ENCODE measurements around the gene TP53I3. TPM values are rescaled to one million over a fixed set of nuclear protein-coding genes. Genes with fewer than 3 reads are reported as not detected.
A peak's percentile ranks its signal among the peaks of the same experiment; 100 is the strongest.

TP53I3 gene
- total and polyA plus RNA-seq, 5 experiments from 2014 or later, result 0.39 to 1.0 (median 0.44) TPM; not detected in 2

- ATAC-seq (no peak), DNase-seq (no peak)
- H3K9me3 Mint-ChIP-seq, result no peaks in the 10 kb centered on the region
- no peak overlapping the region for H3K27ac Mint-ChIP-seq
- H3K36me3 Mint-ChIP-seq, result peaks cover 0 to 20% (median 9%) of the 10 kb centered on the region in 3 donors
- peaks cover 0 to 3% (median 0%) of the 10 kb centered on the region in 5 donors for H3K27me3 Mint-ChIP-seq
- POLR2A ChIA-PET, result no interaction called here
- H3K4me1 Mint-ChIP-seq, result peaks cover 7 to 18% (median 16%) of the 10 kb centered on the region in 4 donors
- H3K4me3 Mint-ChIP-seq, result no peak overlapping the region
Observed at GRCh38 chr2:24087032-24087431, 2.4 kb upstream of the TP53I3 start.

- peaks cover 0 to 26% (median 9%) of the 10 kb centered on the region in 3 donors for H3K36me3 Mint-ChIP-seq
- H3K27ac Mint-ChIP-seq, result peak overlapping the region in 1 of 10 donors; percentile 58
- ATAC-seq (no peak), DNase-seq (no peak)
- H3K4me3 Mint-ChIP-seq, result peak overlapping the region in 1 of 10 donors; percentile 52
- POLR2A ChIA-PET, result no interaction called here
- no peaks in the 10 kb centered on the region for H3K9me3 Mint-ChIP-seq
- H3K4me1 Mint-ChIP-seq, result peaks cover 7 to 18% (median 16%) of the 10 kb centered on the region in 4 donors
- H3K27me3 Mint-ChIP-seq, result peaks cover 0 to 3% (median 0%) of the 10 kb centered on the region in 5 donors
Observed at GRCh38 chr2:24086241-24086640, 1.6 kb upstream of the TP53I3 start.

- no peak for DNase-seq
- POLR2A ChIA-PET, result interaction anchor here (1.2 to 2.5 kb wide), 2 partner anchors 8 to 38 kb away, joined by 4 to 6 read pairs; partner anchors contain the start of gene WDCP
- Mint-ChIP-seq H3K4me3 (peak overlapping the region; percentile 16 to 91 (median 82)), H3K27ac (peak overlapping the region in 4 of 10 donors; percentile 38 to 81 (median 70)), H3K27me3 (peaks cover 0 to 3% (median 0%) of the 10 kb centered on the region in 5 donors), H3K9me3 (no peaks in the 10 kb centered on the region), H3K36me3 (peaks cover 0 to 30% (median 9%) of the 10 kb centered on the region in 3 donors), H3K4me1 (peaks cover 7 to 18% (median 16%) of the 10 kb centered on the region in 4 donors)
- no peak for ATAC-seq
Observed at GRCh38 chr2:24085200-24085489, 511 bp upstream of the TP53I3 start.

- ATAC-seq (peak; percentile 69 to 83), DNase-seq (peak in 6 of 10 donors; percentile 21 to 70 (median 40))
- Mint-ChIP-seq H3K36me3 (peaks cover 0 to 35% (median 7%) of the 10 kb centered on the region in 3 donors), H3K9me3 (no peaks in the 10 kb centered on the region), H3K4me3 (peak overlapping the region; percentile 79 to 92 (median 88)), H3K27me3 (peaks cover 0 to 3% (median 0%) of the 10 kb centered on the region in 5 donors), H3K27ac (peak overlapping the region; percentile 25 to 84 (median 53)), H3K4me1 (peaks cover 7 to 18% (median 16%) of the 10 kb centered on the region in 4 donors)
- POLR2A ChIA-PET, result interaction anchor here (0.6 to 2.8 kb wide), 6 partner anchors 21 to 259 kb away, joined by 3 to 17 read pairs (median 4); partner anchors contain the start of genes ATAD2B and WDCP
Observed at GRCh38 chr2:24083567-24084385, 858 bp downstream of the TP53I3 start.

- ATAC-seq (no peak), DNase-seq (peak in 1 of 10 donors; percentile 57)
- H3K4me3 Mint-ChIP-seq, result peak overlapping the region in 9 of 10 donors; percentile 34 to 91 (median 87)
- H3K4me1 Mint-ChIP-seq, result peaks cover 7 to 21% (median 17%) of the 10 kb centered on the region in 4 donors
- no peaks in the 10 kb centered on the region for H3K9me3 Mint-ChIP-seq
- peak overlapping the region in 3 of 10 donors; percentile 53 to 84 (median 75) for H3K27ac Mint-ChIP-seq
- POLR2A ChIA-PET, result interaction anchor here (0.7 to 2.8 kb wide), 6 partner anchors 36 to 258 kb away, joined by 3 to 17 read pairs (median 4); partner anchors contain the start of genes ATAD2B and WDCP
- H3K27me3 Mint-ChIP-seq, result peaks cover 0 to 3% (median 0%) of the 10 kb centered on the region in 5 donors
- peaks cover 0 to 32% (median 7%) of the 10 kb centered on the region in 3 donors for H3K36me3 Mint-ChIP-seq
Observed at GRCh38 chr2:24082787-24083566, 1.7 kb downstream of the TP53I3 start.

GRCh38 chr2:24080701-24081100, 3.9 kb downstream of the TP53I3 start:
- ATAC-seq, result no peak

GRCh38 chr2:24077879-24078278, 6.8 kb downstream of the TP53I3 start:
- Mint-ChIP-seq H3K9me3 (no peaks in the 10 kb centered on the region), H3K36me3 (peaks cover 0 to 33% (median 6%) of the 10 kb centered on the region in 3 donors), H3K4me1 (peaks cover 13 to 33% (median 28%) of the 10 kb centered on the region in 4 donors), H3K27ac (peak overlapping the region; percentile 78 to 100 (median 99)), H3K27me3 (no peaks in the 10 kb centered on the region), H3K4me3 (peak overlapping the region; percentile 96 to 100 (median 99))
- POLR2A ChIA-PET, result interaction anchor here (0.5 to 5.9 kb wide), 3 partner anchors 30 to 151 kb away, joined by 4 to 98 read pairs (median 48); partner anchors contain the start of genes ATAD2B, FKBP1B and WDCP
- no peak for ATAC-seq
- no peak for DNase-seq

More at GRCh38 chr2:24080701-24081100, 3.9 kb downstream of the TP53I3 start:
- no peak for DNase-seq
- Mint-ChIP-seq H3K36me3 (peaks cover 0 to 24% (median 3%) of the 10 kb centered on the region in 3 donors), H3K27me3 (peaks cover 0 to 3% (median 0%) of the 10 kb centered on the region in 5 donors), H3K9me3 (no peaks in the 10 kb centered on the region), H3K4me1 (peaks cover 11 to 35% (median 30%) of the 10 kb centered on the region in 4 donors), H3K4me3 (no peak overlapping the region), H3K27ac (no peak overlapping the region)
- POLR2A ChIA-PET, result interaction anchor here (5.9 kb wide), 1 partner anchor 154 kb away, joined by 98 read pairs; the partner anchor contains the start of gene ATAD2B

GRCh38 chr2:24077535-24077877, 7.1 kb downstream of the TP53I3 start:
- DNase-seq (no peak), ATAC-seq (no peak)
- Mint-ChIP-seq H3K27me3 (no peaks in the 10 kb centered on the region), H3K36me3 (peaks cover 0 to 34% (median 6%) of the 10 kb centered on the region in 3 donors), H3K4me1 (peaks cover 13 to 37% (median 30%) of the 10 kb centered on the region in 4 donors), H3K27ac (peak overlapping the region; percentile 78 to 100 (median 99)), H3K4me3 (peak overlapping the region; percentile 96 to 100 (median 99)), H3K9me3 (no peaks in the 10 kb centered on the region)
- POLR2A ChIA-PET, result interaction anchor here (1.2 to 5.9 kb wide), 4 partner anchors 30 to 281 kb away, joined by 3 to 98 read pairs (median 27); partner anchors contain the start of genes ATAD2B, FKBP1B and WDCP

GRCh38 chr2:24076849-24077534, 7.6 kb downstream of the TP53I3 start:
- H3K4me3 Mint-ChIP-seq, result peak overlapping the region; percentile 96 to 100 (median 99)
- ATAC-seq, result peak; percentile 2 to 54
- peak overlapping the region; percentile 94 to 100 (median 99) for H3K27ac Mint-ChIP-seq
- H3K4me1 Mint-ChIP-seq, result peaks cover 13 to 40% (median 35%) of the 10 kb centered on the region in 4 donors
- POLR2A ChIA-PET, result interaction anchor here (0.6 to 5.9 kb wide), 10 partner anchors 8 to 716 kb away, joined by 3 to 98 read pairs (median 4); partner anchors contain the start of genes ATAD2B, FKBP1B, TP53I3 and UBXN2A
- no peaks in the 10 kb centered on the region for H3K9me3 Mint-ChIP-seq
- DNase-seq, result no peak
- peaks cover 0 to 36% (median 3%) of the 10 kb centered on the region in 3 donors for H3K36me3 Mint-ChIP-seq
- H3K27me3 Mint-ChIP-seq, result no peaks in the 10 kb centered on the region

GRCh38 chr2:24075915-24076848, 8.5 kb downstream of the TP53I3 start, which contains the start of gene SF3B6:
SF3B6 (minus strand) TSS chr2:24076326; CDS start chr2:24076229, 97 bp downstream.
- ATAC-seq (peak; percentile 81 to 82), DNase-seq (peak; percentile 97 to 100 (median 100))
- H3K27me3 Mint-ChIP-seq, result no peaks in the 10 kb centered on the region
- H3K4me3 Mint-ChIP-seq, result peak within 1 kb of the TSS; percentile 96 to 100 (median 99)
- H3K4me1 Mint-ChIP-seq, result peaks cover 13 to 40% (median 35%) of the 10 kb centered on the region in 4 donors
- POLR2A ChIA-PET, result interaction anchor here (0.6 to 5.9 kb wide), 10 partner anchors 9 to 717 kb away, joined by 3 to 98 read pairs (median 4); partner anchors contain the start of genes ATAD2B, FKBP1B, TP53I3 and UBXN2A
- H3K27ac Mint-ChIP-seq, result peak within 1 kb of the TSS; percentile 94 to 100 (median 99)
- peaks cover 0 to 37% (median 3%) of the 10 kb centered on the region in 3 donors for H3K36me3 Mint-ChIP-seq
- H3K9me3 Mint-ChIP-seq, result no peaks in the 10 kb centered on the region
